Caki2 (cell line): Measurements from ENCODE around the gene HCN4. TPM values are rescaled to one million over a fixed set of nuclear protein-coding genes. Genes with fewer than 3 reads are reported as not detected.
A peak's percentile ranks its signal among the peaks of the same experiment; 100 is the strongest.

ENCODE experiments used
- DNase-seq: peaks from one replicate; pipeline ENCODE4 v3.0.0-alpha.2; 2015; ENCODE audit warnings: low read depth
- in situ Hi-C: cut with HindIII; loops from 2 replicates; pipeline ENCODE4 v1.10.0; 2016; ENCODE audit warnings: low sequenced_read_pairs, low pct_unique_long_range_greater_than_20kb, mixed read lengths
- total RNA-seq: library from RNA; depleted of rRNA; stranded (reverse); fragments of >200 nt; shearing (Covaris generic); gene quantifications from 2 replicates; pipeline ENCODE4 v1.2.3, GENCODE V29; 2014; ENCODE audit warnings: low replicate concordance

The HCN4 gene
- total RNA-seq, 1 experiment from 2014 or later: not detected

DNA sequence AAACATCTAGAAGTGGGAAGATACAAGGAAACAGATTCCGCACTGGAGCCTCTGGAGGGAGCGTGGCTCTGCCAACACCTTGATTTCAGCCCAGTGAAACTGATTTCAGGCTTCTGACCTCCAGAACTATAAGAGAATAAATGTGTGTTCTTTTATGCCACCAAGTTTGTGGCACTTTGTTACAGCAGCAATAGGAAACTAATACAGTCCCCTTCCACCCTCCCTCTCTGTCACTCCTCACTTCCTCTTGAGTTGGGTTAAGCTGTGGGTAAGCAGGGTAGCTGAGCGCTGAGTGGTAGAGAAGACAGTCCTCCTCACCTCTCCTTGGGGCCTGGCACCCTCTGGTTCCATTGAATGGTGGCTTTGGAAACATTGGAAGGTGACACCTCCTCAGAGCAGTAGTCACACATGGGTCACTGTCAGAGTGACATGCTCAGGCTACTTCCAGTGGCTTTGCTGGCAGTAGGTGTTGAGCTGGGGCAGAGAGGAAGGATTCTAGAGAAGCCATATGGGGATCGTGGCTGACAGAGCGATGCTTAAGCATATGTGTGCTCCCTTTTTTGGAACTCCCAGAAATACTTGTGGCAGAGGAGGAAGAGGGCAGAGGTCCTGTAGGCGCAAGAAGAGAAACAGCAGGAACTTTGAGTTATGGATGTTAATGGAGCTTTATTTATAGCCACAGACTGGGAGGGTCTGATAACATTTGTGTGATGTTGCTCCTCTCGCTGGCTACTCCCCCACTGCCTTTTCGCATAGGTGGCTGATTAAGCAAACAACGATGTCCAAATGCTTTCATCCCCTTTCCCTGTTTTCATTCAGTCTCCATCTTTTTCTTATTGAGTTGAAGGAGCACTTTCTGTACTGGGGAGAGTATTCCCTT, 14.8 kb upstream of the HCN4 start:
- no peak for DNase-seq

GRCh38 chr15:73382115-73382514, 13.4 kb upstream of the HCN4 start:
- in situ Hi-C loops: no loop called here
- DNase-seq: no peak

More for the DNA sequence above, 14.8 kb upstream of the HCN4 start:
- in situ Hi-C loops: no loop called here

DNA sequence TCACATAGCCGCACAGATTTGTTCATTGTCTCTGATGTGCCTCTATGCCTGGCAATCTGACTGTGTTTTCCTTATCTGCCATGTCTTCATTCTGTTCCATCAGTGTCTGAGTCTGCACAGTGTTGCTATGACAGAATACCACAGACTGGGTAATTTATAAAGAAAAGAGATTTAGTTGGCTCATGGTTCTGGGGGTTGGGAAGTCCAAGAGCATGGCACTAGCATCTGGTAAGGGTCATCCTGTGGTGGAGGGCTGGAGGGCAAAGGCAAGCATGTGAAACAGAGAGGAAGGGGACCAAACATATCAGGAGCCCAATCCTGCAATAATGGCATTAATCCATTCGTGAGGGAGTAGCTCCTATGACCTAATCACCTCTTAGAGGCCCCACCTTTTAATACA, 11.9 kb upstream of the HCN4 start:
- in situ Hi-C loops: no loop called here
- no peak for DNase-seq

DNA sequence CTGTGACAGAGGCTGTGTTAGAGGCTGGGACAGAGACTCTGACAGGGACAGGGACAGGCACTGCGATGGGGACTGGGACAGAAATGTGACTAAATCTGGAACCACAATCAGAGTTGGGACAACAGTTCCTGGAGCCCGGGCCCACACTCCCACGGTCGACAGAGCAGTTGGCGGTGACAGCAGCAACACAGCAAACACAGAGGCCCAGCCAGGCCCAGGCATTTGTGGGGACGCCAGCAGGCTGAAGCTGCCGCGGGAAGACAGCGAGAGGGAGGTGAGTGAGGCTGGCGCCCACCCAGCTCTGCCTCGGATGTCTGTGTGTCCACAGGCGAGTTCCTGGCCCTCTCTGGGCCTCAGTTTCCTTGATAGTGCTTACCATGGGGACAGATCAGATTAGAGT, 9.3 kb upstream of the HCN4 start:
- in situ Hi-C loops: no loop called here
- no peak for DNase-seq

DNA sequence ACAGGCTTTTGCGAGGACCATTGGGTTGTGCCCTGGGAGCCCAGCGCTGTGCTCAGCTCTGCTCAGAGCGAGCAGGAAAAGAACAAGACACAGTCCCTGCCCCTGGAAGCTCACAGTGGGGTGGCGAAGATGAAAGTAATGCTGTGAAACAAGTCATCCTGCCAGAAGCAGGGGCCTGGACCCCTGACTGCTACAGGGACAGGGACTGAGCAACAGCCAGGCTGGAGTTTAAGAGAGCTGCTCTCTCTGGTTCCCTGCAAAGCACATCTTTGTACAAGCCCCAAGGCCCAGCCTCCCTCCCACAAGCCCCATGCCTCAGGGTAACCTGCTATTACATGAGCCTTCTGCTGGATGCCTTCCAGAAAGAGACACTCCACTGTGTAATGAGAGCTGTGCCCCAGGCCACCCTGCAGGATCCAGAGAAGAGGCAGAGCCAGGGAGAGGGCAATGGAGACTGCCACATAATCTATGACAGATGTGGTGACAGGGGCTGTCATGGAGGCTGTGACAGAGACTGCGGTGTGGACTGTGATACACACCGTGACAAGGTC, 7.1 kb upstream of the HCN4 start:
- in situ Hi-C loops: no loop called here
- no peak for DNase-seq

GRCh38 chr15:73375012-73375411, 6.3 kb upstream of the HCN4 start:
- in situ Hi-C loops: no loop called here
- DNase-seq: no peak

DNA sequence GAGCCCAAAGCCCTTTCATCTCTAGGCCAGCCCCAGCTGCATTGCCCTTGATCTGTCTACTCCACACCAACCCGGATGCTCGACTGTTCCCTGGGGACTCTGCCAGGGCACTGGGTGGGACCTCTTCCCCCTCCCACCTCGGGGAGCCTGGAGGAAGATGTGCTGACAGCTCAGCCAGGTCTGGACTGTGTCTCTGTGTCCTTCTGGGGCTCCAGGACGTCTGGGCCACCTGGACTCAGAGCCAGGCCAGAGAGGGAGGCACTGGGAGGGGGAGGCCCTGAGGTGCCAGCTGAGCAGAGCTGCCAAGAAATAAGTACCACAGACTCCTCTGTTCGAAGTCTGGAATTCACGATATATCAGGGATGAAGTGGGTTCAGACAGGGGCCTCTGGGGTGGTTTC, 5.8 kb upstream of the HCN4 start:
- in situ Hi-C loops: no loop called here
- DNase-seq: no peak

DNA sequence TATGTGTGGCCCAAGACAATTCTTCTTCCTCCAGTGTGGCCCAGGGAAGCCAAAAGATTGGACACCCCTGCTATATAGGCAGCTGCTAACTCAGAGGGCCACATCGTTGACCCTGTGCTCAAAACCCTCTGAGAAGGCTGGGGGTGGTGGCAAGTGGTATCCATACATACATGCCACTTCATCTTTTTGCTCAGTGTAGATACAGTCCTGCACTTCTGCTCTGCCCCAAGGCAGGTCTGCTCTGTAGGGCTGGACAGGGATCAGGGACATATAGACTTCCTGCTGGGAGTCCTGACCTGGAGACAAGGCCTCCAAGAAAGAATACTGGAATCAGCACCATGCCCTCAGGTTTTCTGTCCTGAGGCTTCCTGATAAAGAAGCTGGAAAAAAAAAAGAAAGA, 4.5 kb upstream of the HCN4 start:
- in situ Hi-C loops: no loop called here

GRCh38 chr15:73371812-73372211, 3.1 kb upstream of the HCN4 start:
- in situ Hi-C loops: no loop called here
- no peak for DNase-seq

More for the DNA sequence above, 4.5 kb upstream of the HCN4 start:
- no peak for DNase-seq

DNA sequence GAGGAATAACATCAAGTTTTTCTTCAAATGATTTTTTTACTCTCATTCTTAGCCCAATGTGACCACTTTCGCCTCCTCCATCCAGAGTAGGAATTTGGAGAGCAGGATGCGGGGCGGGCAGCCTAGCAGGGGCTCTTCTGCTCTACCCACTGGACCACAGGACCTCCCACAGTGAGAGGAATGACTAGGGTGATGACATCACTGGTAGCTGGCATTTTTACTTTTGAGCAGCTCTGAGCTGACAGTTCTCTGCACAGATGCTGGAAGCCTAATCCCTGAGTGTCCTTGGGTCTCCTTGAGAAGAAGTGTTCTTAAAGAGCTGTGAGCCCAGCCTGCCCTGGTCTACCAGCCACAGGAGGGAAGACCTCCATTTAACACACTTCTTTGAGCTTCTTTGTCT, 1.4 kb upstream of the HCN4 start:
- in situ Hi-C loops: no loop called here
- no peak for DNase-seq

DNA sequence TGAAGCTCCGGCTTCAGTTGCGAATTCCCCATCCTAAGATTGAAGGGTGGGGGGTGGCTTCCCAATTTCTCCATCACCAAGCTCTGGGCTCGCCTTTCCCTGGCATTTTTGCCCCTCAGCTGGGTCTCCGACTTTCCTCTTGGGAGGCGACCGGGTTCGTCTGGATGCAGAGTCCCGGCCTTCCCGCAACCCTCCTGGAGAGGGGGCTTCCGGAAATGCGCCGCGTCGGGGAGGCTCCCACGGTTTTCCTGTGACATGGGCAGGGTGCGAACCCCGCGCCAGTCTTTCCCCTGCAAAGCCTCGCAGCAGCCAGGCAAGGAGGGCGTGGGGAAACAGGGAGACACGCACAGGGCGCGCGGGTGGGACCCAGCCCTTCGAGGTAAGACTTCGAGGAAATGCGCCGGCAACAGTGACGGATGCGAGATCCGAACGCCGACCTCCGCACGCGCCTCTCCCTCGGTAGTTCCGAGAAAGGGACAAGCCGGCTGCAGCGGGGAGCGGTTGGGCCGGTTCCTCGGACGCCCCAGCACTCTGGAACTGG, 466 bp upstream of the HCN4 start:
- no peak for DNase-seq
- in situ Hi-C loops: no loop called here

- in situ Hi-C loops: no loop called here
- no peak for DNase-seq
Measured at GRCh38 chr15:73367624-73368300, 996 bp downstream of the HCN4 start.

DNA sequence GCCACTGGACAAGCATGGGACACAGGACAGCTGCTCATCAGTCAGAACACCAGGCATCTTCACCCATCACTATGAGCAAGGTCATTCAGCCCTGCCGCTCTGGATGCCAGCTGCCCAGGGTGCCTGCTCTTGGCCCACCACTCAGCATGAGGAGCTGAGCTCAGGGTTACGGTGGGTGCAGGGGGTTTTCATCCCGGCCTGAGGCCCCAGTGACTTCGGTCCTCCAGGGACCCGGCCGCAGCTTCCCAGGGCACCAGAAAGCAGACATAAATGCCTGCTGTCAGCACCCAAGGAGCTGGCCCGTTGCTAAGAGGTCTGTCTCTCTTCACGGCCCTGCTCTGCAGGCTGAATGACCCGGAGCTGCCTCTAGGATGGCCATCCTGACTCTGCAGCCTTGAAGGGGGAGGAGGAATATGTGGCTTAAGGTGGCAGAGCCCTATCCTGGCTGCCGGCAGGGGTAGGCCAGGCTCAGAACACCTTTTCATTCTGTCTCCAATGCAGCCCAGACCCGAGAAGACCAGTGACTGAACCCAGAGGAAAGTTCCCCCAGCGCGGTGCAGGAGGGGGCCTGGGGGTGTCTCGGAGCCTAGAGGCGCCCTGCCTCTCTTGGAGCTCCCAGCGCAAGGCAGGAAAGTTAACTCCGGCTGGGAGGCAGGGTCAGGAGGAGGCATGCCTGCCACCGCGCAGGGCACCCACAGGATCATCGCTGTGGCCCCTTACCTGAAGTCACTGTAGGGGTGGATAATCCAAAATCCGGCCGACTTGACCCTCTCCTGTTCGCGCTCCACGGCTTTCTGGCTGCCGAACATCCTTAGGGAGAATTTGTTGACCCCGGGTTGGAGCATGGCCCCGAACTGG, 1.8 kb downstream of the HCN4 start:
- DNase-seq: no peak
- in situ Hi-C loops: no loop called here

GRCh38 chr15:73364070-73364469, 4.7 kb downstream of the HCN4 start:
- DNase-seq: no peak
- in situ Hi-C loops: no loop called here

GRCh38 chr15:73362900-73363299, 5.9 kb downstream of the HCN4 start:
- in situ Hi-C loops: no loop called here
- DNase-seq: peak; percentile 42

GRCh38 chr15:73361337-73361736, 7.4 kb downstream of the HCN4 start:
- DNase-seq: no peak
- in situ Hi-C loops: no loop called here

- no peak for DNase-seq
- in situ Hi-C loops: no loop called here
Measured at GRCh38 chr15:73359651-73360050, 9.1 kb downstream of the HCN4 start.

DNA sequence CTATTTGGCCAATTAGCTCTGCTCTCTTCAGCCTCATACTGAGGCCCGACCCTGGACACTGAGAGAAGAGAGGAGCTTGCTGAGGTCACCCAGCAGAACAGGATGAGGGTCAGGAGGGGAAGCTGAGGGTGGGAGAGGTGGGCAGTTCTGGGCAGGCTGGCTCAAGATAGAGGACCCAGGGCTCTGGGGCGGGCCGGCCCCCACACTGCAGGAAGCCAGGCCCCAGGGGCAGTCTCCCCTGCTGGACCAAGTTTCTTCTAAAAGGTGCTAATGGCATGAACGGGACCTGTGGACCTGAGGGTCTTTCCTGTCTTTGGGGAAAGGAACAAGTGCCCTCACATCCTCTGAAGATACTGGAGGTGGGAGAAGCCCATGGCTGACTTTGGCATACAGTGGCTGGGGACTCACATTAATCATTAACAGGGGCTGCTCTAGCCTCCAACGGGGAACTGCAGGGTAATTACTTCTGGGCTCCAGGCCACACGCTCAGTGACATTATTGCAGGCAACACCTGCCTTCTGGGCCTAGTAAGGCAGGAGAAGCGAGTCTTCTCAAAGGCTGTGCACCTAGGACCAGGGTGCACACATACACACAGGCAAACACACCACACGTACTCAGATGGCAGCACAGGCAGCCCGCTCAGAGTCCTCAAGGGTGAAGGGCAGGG, 10.6 kb downstream of the HCN4 start:
- in situ Hi-C loops: no loop called here
- DNase-seq: no peak
